ENCODE results near the gene FRMD3. TPM values are rescaled to one million over a fixed set of nuclear protein-coding genes. Genes with fewer than 3 reads are reported as not detected.

Gene FRMD3
- total RNA-seq (2014; rRNA removed; shearing (Covaris generic)): 2.7 TPM in 2 replicates
- 1.6 and 2.9 TPM in 2 replicates for polyA plus RNA-seq (2014; cell fraction: nucleus; rRNA removed)

- peak; percentile 58 for DNase-seq (ENCODE audit: extremely low read depth, low read depth)
Observed at GRCh38 chr9:83538172-83538889, at the start of gene FRMD3. Gene FRMD3, minus strand, starts transcription at chr9:83538401. Its CDS starts 170 bp downstream, at chr9:83538231.

- no peak for DNase-seq (ENCODE audit: extremely low read depth, low read depth)
Observed at GRCh38 chr9:83584995-83585394, 46.8 kb upstream of the FRMD3 start.

- DNase-seq (ENCODE audit: extremely low read depth, low read depth): peak; percentile 49
Observed at GRCh38 chr9:83583151-83584014, 45.2 kb upstream of the FRMD3 start.

- no peak for DNase-seq (ENCODE audit: extremely low read depth, low read depth)
Observed at GRCh38 chr9:83582029-83582428, 43.8 kb upstream of the FRMD3 start.

GRCh38 chr9:83574482-83574881 is 36.3 kb upstream of the FRMD3 start:
- DNase-seq (ENCODE audit: extremely low read depth, low read depth): no peak

- DNase-seq (ENCODE audit: extremely low read depth, low read depth): no peak
Observed at GRCh38 chr9:83572524-83572923, 34.3 kb upstream of the FRMD3 start.

GRCh38 chr9:83570359-83570758 is 32.2 kb upstream of the FRMD3 start:
- no peak for DNase-seq (ENCODE audit: extremely low read depth, low read depth)

- DNase-seq (ENCODE audit: extremely low read depth, low read depth): no peak
Observed at GRCh38 chr9:83569326-83569725, 31.1 kb upstream of the FRMD3 start.

GRCh38 chr9:83563360-83563759 is 25.2 kb upstream of the FRMD3 start:
- no peak for DNase-seq (ENCODE audit: extremely low read depth, low read depth)

- no peak for DNase-seq (ENCODE audit: extremely low read depth, low read depth)
Observed at GRCh38 chr9:83560169-83560826, 22.1 kb upstream of the FRMD3 start.

GRCh38 chr9:83557771-83558170 is 19.6 kb upstream of the FRMD3 start:
- no peak for DNase-seq (ENCODE audit: extremely low read depth, low read depth)

- no peak for DNase-seq (ENCODE audit: extremely low read depth, low read depth)
Observed at GRCh38 chr9:83557317-83557716, 19.1 kb upstream of the FRMD3 start.

GRCh38 chr9:83554278-83554677 is 16.1 kb upstream of the FRMD3 start:
- no peak for DNase-seq (ENCODE audit: extremely low read depth, low read depth)

GRCh38 chr9:83544002-83544698 is 5.9 kb upstream of the FRMD3 start:
- peak; percentile 47 for DNase-seq (ENCODE audit: extremely low read depth, low read depth)

- DNase-seq (ENCODE audit: extremely low read depth, low read depth): no peak
Observed at GRCh38 chr9:83538890-83539238, 663 bp upstream of the FRMD3 start.

- no peak for DNase-seq (ENCODE audit: extremely low read depth, low read depth)
Observed at GRCh38 chr9:83537331-83538171, 650 bp downstream of the FRMD3 start.

- no peak for DNase-seq (ENCODE audit: extremely low read depth, low read depth)
Observed at GRCh38 chr9:83536332-83536731, 1.9 kb downstream of the FRMD3 start.

GRCh38 chr9:83535736-83536135 is 2.5 kb downstream of the FRMD3 start:
- DNase-seq (ENCODE audit: extremely low read depth, low read depth): no peak

GRCh38 chr9:83533296-83533695 is 4.9 kb downstream of the FRMD3 start:
- DNase-seq (ENCODE audit: extremely low read depth, low read depth): no peak

GRCh38 chr9:83526901-83527300 is 11.3 kb downstream of the FRMD3 start:
- DNase-seq (ENCODE audit: extremely low read depth, low read depth): no peak

All from NCI-H460 (cell line).